HCT116 (cell line): ENCODE data around the gene SOX15. TPM values are rescaled to one million over a fixed set of nuclear protein-coding genes. Genes with fewer than 3 reads are reported as not detected.

ENCODE experiments used
- ATAC-seq: fragments of 200-7000 bp; cut with Tn5 transposase; 2 replicates; pipeline ENCODE4 v1.9.1; 2020; ENCODE audit warnings: mild to moderate bottlenecking, moderate library complexity
- BruUV-seq: library from RNA; stranded (reverse); fragments of 400-500 nt; replicated peaks from 2 replicates; lab custom pipeline; 2021; lab: Mats Ljungman, UMichigan
- CTCF ChIA-PET: fragments of 300-600 bp; sonication (Branson Sonifier 250); formaldehyde crosslinking; loops from one replicate; lab custom pipeline; 2021; ENCODE audit warnings: antibody characterized with exemption; lab: Charles Lee
- POLR2A ChIA-PET: fragments of 300-600, 350-600 bp; sonication (Branson Sonifier 250); formaldehyde crosslinking; loops from one replicate; lab custom pipeline; 2021; ENCODE audit warnings: antibody characterized with exemption; lab: Charles Lee
- RAD21 ChIA-PET, 2 experiments: fragments of 300-600 bp; sonication (Branson Sonifier 250); formaldehyde crosslinking; loops; one replicate each; lab custom pipeline; 2023; ENCODE audit warnings: low total read pairs in 2 of 2; ENCODE audit not compliant: uncharacterized antibody in 2 of 2, unreplicated experiment in 2 of 2, low non-redundant PET in 1 of 2; lab: Charles Lee
- DNase-seq: peaks from one replicate; pipeline ENCODE4 v3.0.0-alpha.2; 2010; ENCODE audit warnings: low read depth, low spot score
- H2AFZ ChIP-seq: fragments of 200-600 bp; shearing (Covaris generic), sonication (generic); 2 replicates; pipeline ENCODE4 v1.6.1; 2017; ENCODE audit warnings: low read depth, mixed run types, mixed read lengths, antibody characterized with exemption, low read length; ENCODE audit not compliant: poor library complexity, severe bottlenecking
- H3K27ac ChIP-seq: 2 replicates; pipeline ENCODE4 v1.5.1; 2012; ENCODE audit warnings: low read depth, low read length
- H3K27me3 ChIP-seq: fragments of 200-600 bp; sonication (generic); 2 replicates; pipeline ENCODE4 v1.6.1; 2016; ENCODE audit warnings: mixed run types, low read length, mixed read lengths; ENCODE audit not compliant: insufficient read depth
- H3K36me3 ChIP-seq, 2 experiments: fragments of 200-500 bp in 1 of 2; fragments of 200-600 bp in 1 of 2; sonication (Bioruptor generic) in 1 of 2; sonication (generic) in 1 of 2; 2 replicates each; pipeline versions ENCODE4 v1.5.1 to v1.6.1; 2014 to 2016; ENCODE audit warnings: low read length in 2 of 2, inconsistent platforms in 1 of 2, mixed read lengths in 1 of 2, mixed run types in 1 of 2; ENCODE audit not compliant: insufficient read depth in 2 of 2, control insufficient read depth in 1 of 2
- H3K4me1 ChIP-seq, 2 experiments: fragments of 200-600 bp in 1 of 2; sonication (generic) in 1 of 2; 2 replicates each; pipeline versions ENCODE4 v1.5.1 to v1.6.1; 2012 to 2017; ENCODE audit warnings: low read length in 2 of 2, inconsistent platforms in 1 of 2, mild to moderate bottlenecking in 1 of 2, mixed read lengths in 1 of 2, mixed run types in 1 of 2, moderate library complexity in 1 of 2; ENCODE audit not compliant: insufficient read depth in 2 of 2, control insufficient read depth in 1 of 2
- H3K4me2 ChIP-seq: fragments of 200-600 bp; sonication (generic); 2 replicates; pipeline ENCODE4 v1.6.1; 2017; ENCODE audit warnings: mixed run types, low read length, mixed read lengths
- H3K4me3 ChIP-seq, 2 experiments: fragments of 200-600 bp in 1 of 2; sonication (generic) in 1 of 2; replicated peaks in 1 of 2; 2 replicates each; pipeline ENCODE4 v1.5.1; 2011 to 2016; ENCODE audit warnings: low read length in 2 of 2, control low read depth in 1 of 2, low read depth in 1 of 2, mild to moderate bottlenecking in 1 of 2, mixed read lengths in 1 of 2, mixed run types in 1 of 2
- H3K79me2 ChIP-seq: fragments of 200-600 bp; sonication (generic); 2 replicates; pipeline ENCODE4 v1.6.1; 2017; ENCODE audit warnings: mild to moderate bottlenecking, mixed run types, low read length, moderate library complexity, mixed read lengths; ENCODE audit not compliant: insufficient read depth
- H3K9ac ChIP-seq: fragments of 200-600 bp; sonication (generic); 2 replicates; pipeline ENCODE4 v1.6.1; 2016; ENCODE audit warnings: low read length, mixed read lengths
- H3K9me2 ChIP-seq: fragments of 200-600 bp; sonication (generic), shearing (Covaris generic); 2 replicates; pipeline ENCODE4 v1.6.1; 2017; ENCODE audit warnings: mixed run types, mild to moderate bottlenecking, moderate library complexity; ENCODE audit not compliant: insufficient read depth
- H3K9me3 ChIP-seq, 2 experiments: fragments of 200-500 bp in 1 of 2; fragments of 200-600 bp in 1 of 2; sonication (Bioruptor generic) in 1 of 2; sonication (generic) in 1 of 2; 2 replicates each; pipeline ENCODE4 v1.6.1; 2014 to 2017; ENCODE audit warnings: low read length in 2 of 2, mixed read lengths in 2 of 2, inconsistent platforms in 1 of 2, low read depth in 1 of 2, mild to moderate bottlenecking in 1 of 2, mixed run types in 1 of 2, moderate library complexity in 1 of 2; ENCODE audit not compliant: control insufficient read depth in 1 of 2, insufficient read depth in 1 of 2
- H4K20me1 ChIP-seq: fragments of 200-600 bp; sonication (generic), shearing (Covaris generic); 2 replicates; pipeline ENCODE4 v1.6.1; 2017; ENCODE audit warnings: mixed run types, mild to moderate bottlenecking, moderate library complexity; ENCODE audit not compliant: insufficient read depth
- ATF3 ChIP-seq: IDR thresholded peaks from 2 replicates; pipeline ENCODE4 v1.6.1; 2012
- EGR1 ChIP-seq: IDR thresholded peaks from 2 replicates; pipeline ENCODE4 v1.6.1; 2012; ENCODE audit warnings: low read depth
- ELF1 ChIP-seq: IDR thresholded peaks from 2 replicates; pipeline ENCODE4 v1.6.1; 2012; ENCODE audit warnings: low read depth, borderline replicate concordance
- EZH2 ChIP-seq: fragments of 200-600 bp; sonication (generic); IDR thresholded peaks from 2 replicates; pipeline ENCODE4 v1.6.1; 2017; ENCODE audit warnings: antibody characterized with exemption, mixed run types
- FOSL1 ChIP-seq: IDR thresholded peaks from 2 replicates; pipeline ENCODE4 v1.6.1; 2012; ENCODE audit warnings: low read depth
- JUND ChIP-seq: IDR thresholded peaks from 2 replicates; pipeline ENCODE4 v1.6.1; 2012
- MAX ChIP-seq: IDR thresholded peaks from 2 replicates; pipeline ENCODE4 v1.6.1; 2012
- RAD21 ChIP-seq: IDR thresholded peaks from 2 replicates; pipeline ENCODE4 v1.6.1; 2012; ENCODE audit warnings: low read depth, mild to moderate bottlenecking
- SP1 ChIP-seq: IDR thresholded peaks from 2 replicates; pipeline ENCODE4 v1.6.1; 2012; ENCODE audit warnings: low read depth
- SRF ChIP-seq: IDR thresholded peaks from 2 replicates; pipeline ENCODE4 v1.6.1; 2012; ENCODE audit warnings: low read depth
- TCF7L2 ChIP-seq: IDR thresholded peaks from 2 replicates; pipeline ENCODE4 v1.7.0; 2011; ENCODE audit warnings: borderline replicate concordance, inconsistent platforms; ENCODE audit not compliant: insufficient read depth, insufficient read length; ENCODE audit errors: extremely low read depth
- YY1 ChIP-seq: IDR thresholded peaks from 2 replicates; pipeline ENCODE4 v1.6.1; 2011; ENCODE audit warnings: low read length, low read depth, moderate library complexity, mild to moderate bottlenecking; ENCODE audit not compliant: insufficient replicate concordance; ENCODE audit errors: extremely low read depth
- ZBTB33 ChIP-seq: IDR thresholded peaks from 2 replicates; pipeline ENCODE4 v1.6.1; 2011; ENCODE audit warnings: mild to moderate bottlenecking, low read length, moderate library complexity; ENCODE audit not compliant: insufficient replicate concordance; ENCODE audit errors: extremely low read depth
- ZFX ChIP-seq: fragments of 450-650 bp; IDR thresholded peaks from 2 replicates; pipeline ENCODE4 v1.6.1; 2017
- ZNF274 ChIP-seq: fragments of 200-500 bp; sonication (Bioruptor generic); IDR thresholded peaks from 2 replicates; pipeline ENCODE4 v1.6.1; 2014; ENCODE audit warnings: mild to moderate bottlenecking, low read depth, low read length, inconsistent platforms
- intact Hi-C: fragments of 100-400 bp; cut with micrococcal nuclease; formaldehyde crosslinking; loops from 2 replicates; pipeline ENCODE4 v1.10.0; 2022
- total RNA-seq: library from RNA; stranded (reverse); gene quantifications from one replicate; pipeline ENCODE4 v1.2.1, GENCODE V29; 2021; ENCODE audit not compliant: unreplicated experiment

The SOX15 gene
- total RNA-seq, 1 experiment from 2014 or later = 0.69 TPM

GRCh38 chr17:7591596-7591995 is 1.7 kb upstream of the SOX15 start:
- Histone ChIP-seq H3K9me2 (no peaks in the 10 kb centered on the region), H3K27me3 (no peaks in the 10 kb centered on the region), H3K36me3 (peaks cover 50 to 62% of the 10 kb centered on the region in 2 experiments; a peak in 3 of 4 replicates), H3K27ac (0 out of 2 replicates have a peak overlapping the region, but pooled peaks have one; percentile 33), H3K9me3 (no peaks in the 10 kb centered on the region), H3K9ac (no peak overlapping the region), H4K20me1 (no peaks in the 10 kb centered on the region), H3K4me3 (no peak overlapping the region), H3K4me2 (no peak overlapping the region), H2AFZ (no peak overlapping the region), H3K79me2 (peaks cover 7% of the 10 kb centered on the region), H3K4me1 (peaks cover 0 to 20% of the 10 kb centered on the region in 2 experiments; a peak in 2 of 4 replicates)
- BruUV-seq = no TSS peak
- no peak for ATAC-seq
- CTCF ChIA-PET = no interaction called here
- no peak for DNase-seq
- TF ChIP-seq RAD21 (no peak), JUND (no peak), ZBTB33 (no peak), ZFX (no peak), FOSL1 (no peak), ELF1 (no peak), EGR1 (no peak), SRF (no peak), TCF7L2 (no peak), SP1 (no peak), EZH2 (no peak), MAX (no peak), ATF3 (no peak), ZNF274 (no peak), YY1 (no peak)
- POLR2A ChIA-PET = no interaction called here
- RAD21 ChIA-PET = no interaction called here
- intact Hi-C loops = no loop called here
